GM19193 (cell line): ENCODE measurements around the gene ARHGAP6.

Experiments
- POLR2A ChIP-seq: IDR thresholded peaks from 4 replicates; pipeline ENCODE4 v1.6.1; 2011; ENCODE audit not compliant: insufficient read depth, insufficient read length; ENCODE audit errors: extremely low read depth

The ARHGAP6 gene

GRCh38 chrX:11108253-11108941 lies 557.3 kb downstream of the ARHGAP6 start:
- TF ChIP-seq POLR2A: no peak

GRCh38 chrX:11105080-11105479 lies 560.6 kb downstream of the ARHGAP6 start:
- TF ChIP-seq POLR2A: no peak

GRCh38 chrX:11103751-11104150 lies 562.0 kb downstream of the ARHGAP6 start:
- TF ChIP-seq POLR2A: no peak

- no peak for TF ChIP-seq POLR2A
These were observed 562.7 kb downstream of the ARHGAP6 start for GRCh38 chrX:11103006-11103405.

- TF ChIP-seq POLR2A: no peak
These were observed 565.3 kb downstream of the ARHGAP6 start for GRCh38 chrX:11100281-11101035.

GRCh38 chrX:11099465-11099864 lies 566.3 kb downstream of the ARHGAP6 start:
- no peak for TF ChIP-seq POLR2A

GRCh38 chrX:11097933-11098332 lies 567.8 kb downstream of the ARHGAP6 start:
- no peak for TF ChIP-seq POLR2A

GRCh38 chrX:11089802-11090201 lies 575.9 kb downstream of the ARHGAP6 start:
- no peak for TF ChIP-seq POLR2A
